Endothelial cell of umbilical vein (primary cell): ENCODE results near the gene SPINT2. TPM values are rescaled to one million over a fixed set of nuclear protein-coding genes. Genes with fewer than 3 reads are reported as not detected.
A peak's percentile ranks its signal among the peaks of the same experiment; 100 is the strongest.

ENCODE experiments used
- BruUV-seq: library from RNA; stranded (reverse); fragments of 400-500 nt; replicated peaks from 2 replicates; lab custom pipeline; 2021; lab: Mats Ljungman, UMichigan
- CTCF ChIA-PET: fragments of 300-600, 350-600 bp; sonication (Branson Sonifier 250); formaldehyde crosslinking; loops from one replicate; lab custom pipeline; 2021; ENCODE audit warnings: antibody characterized with exemption, inconsistent platforms; lab: Charles Lee
- POLR2A ChIA-PET: fragments of 300-600, 350-600 bp; sonication (Branson Sonifier 250); formaldehyde crosslinking; loops from one replicate; lab custom pipeline; 2021; ENCODE audit warnings: antibody characterized with exemption, inconsistent platforms; lab: Charles Lee
- DNase-seq: peaks from one replicate; pipeline ENCODE4 v3.0.0-alpha.2; 2011; ENCODE audit warnings: low read depth, low spot score
- FAIRE-seq: peaks from 2 replicates; lab custom pipeline; 2011; peaks lifted over from hg19 to GRCh38; lab: Jason Lieb, UNC
- H2AFZ ChIP-seq: 2 replicates; pipeline ENCODE4 v1.6.0; 2012; ENCODE audit warnings: low read depth, low read length, control low read depth, inconsistent platforms
- H3K27ac ChIP-seq: 2 replicates; pipeline ENCODE4 v1.5.1; 2011; ENCODE audit warnings: low read depth, mild to moderate bottlenecking, control low read depth, low read length, moderate library complexity; ENCODE audit not compliant: insufficient read depth
- H3K27me3 ChIP-seq, 2 experiments: 2 replicates each; pipeline versions ENCODE4 v1.6.0 to v1.6.1; 2011; ENCODE audit warnings: low read length in 2 of 2, mixed read lengths in 1 of 2; ENCODE audit not compliant: control insufficient read depth in 2 of 2, insufficient read depth in 2 of 2
- H3K36me3 ChIP-seq, 2 experiments: 2 replicates in 1 of 2; 3 replicates in 1 of 2; pipeline ENCODE4 v1.5.1; 2011; ENCODE audit warnings: low read length in 2 of 2, mild to moderate bottlenecking in 1 of 2, moderate library complexity in 1 of 2; ENCODE audit not compliant: control insufficient read depth in 2 of 2, insufficient read depth in 2 of 2; ENCODE audit errors: extremely low read depth in 1 of 2
- H3K4me1 ChIP-seq: 3 replicates; pipeline ENCODE4 v1.5.1; 2011; ENCODE audit warnings: mild to moderate bottlenecking, low read length; ENCODE audit not compliant: control insufficient read depth, insufficient read depth; ENCODE audit errors: extremely low read depth
- H3K4me2 ChIP-seq: 2 replicates; pipeline ENCODE4 v1.6.1; 2011; ENCODE audit warnings: low read length, control low read depth, mixed read lengths; ENCODE audit not compliant: insufficient read depth
- H3K4me3 ChIP-seq, 3 experiments: fragments of 200-600 bp in 1 of 3; sonication (generic), shearing (Covaris generic) in 1 of 3; replicated peaks in 1 of 3; 2 replicates each; pipeline ENCODE4 v1.5.1; 2011 to 2016; ENCODE audit warnings: control low read depth in 3 of 3, low read length in 3 of 3, mild to moderate bottlenecking in 2 of 3, inconsistent platforms in 1 of 3, low read depth in 1 of 3, moderate library complexity in 1 of 3; ENCODE audit not compliant: insufficient read depth in 1 of 3
- H3K79me2 ChIP-seq: 2 replicates; pipeline ENCODE4 v1.6.0; 2012; ENCODE audit warnings: low read length, inconsistent platforms; ENCODE audit not compliant: control insufficient read depth, insufficient read depth
- H3K9ac ChIP-seq: replicated peaks from 2 replicates; pipeline ENCODE3; 2011; ENCODE audit warnings: low read length, control low read depth; ENCODE audit not compliant: insufficient read depth; ENCODE audit errors: extremely low read depth
- H3K9me1 ChIP-seq: replicated peaks from 3 replicates; pipeline ENCODE4 v1.6.0; 2011; ENCODE audit warnings: mild to moderate bottlenecking, low read length; ENCODE audit not compliant: control insufficient read depth, insufficient read depth; ENCODE audit errors: extremely low read depth
- H3K9me3 ChIP-seq: replicated peaks from 2 replicates; pipeline ENCODE4 v1.5.1; 2012; ENCODE audit warnings: low read length, inconsistent platforms; ENCODE audit not compliant: control insufficient read depth, insufficient read depth
- H4K20me1 ChIP-seq: replicated peaks from 2 replicates; pipeline ENCODE3; 2011; ENCODE audit warnings: mild to moderate bottlenecking, low read length; ENCODE audit not compliant: control insufficient read depth, insufficient read depth; ENCODE audit errors: extremely low read depth
- FOS ChIP-seq: IDR thresholded peaks from 2 replicates; pipeline ENCODE4 v1.6.1; 2011; ENCODE audit warnings: mild to moderate bottlenecking, low read length, moderate library complexity, borderline replicate concordance; ENCODE audit not compliant: insufficient read depth
- GATA2 ChIP-seq: IDR thresholded peaks from 2 replicates; pipeline ENCODE4 v1.7.0; 2011; ENCODE audit warnings: low read depth, mild to moderate bottlenecking, moderate library complexity, mixed read lengths, low read length; ENCODE audit not compliant: insufficient read length, insufficient read depth
- JUN ChIP-seq: IDR thresholded peaks from 2 replicates; pipeline ENCODE4 v1.6.1; 2011; ENCODE audit warnings: borderline replicate concordance, low read depth; ENCODE audit not compliant: insufficient read length, insufficient read depth
- MYC ChIP-seq: IDR thresholded peaks from one replicate; pipeline ENCODE4 v1.6.1; 2011; ENCODE audit warnings: mild to moderate bottlenecking, low read depth, low read length
- POLR2A ChIP-seq: IDR thresholded peaks from 2 replicates; pipeline ENCODE4 v1.6.1; 2012; ENCODE audit warnings: low read depth, mild to moderate bottlenecking, control low read depth, low read length
- POLR2AphosphoS5 ChIP-seq: IDR thresholded peaks from 2 replicates; pipeline ENCODE4 v1.6.1; 2012; ENCODE audit warnings: low read depth, mild to moderate bottlenecking, control low read depth, low read length, moderate library complexity; ENCODE audit not compliant: insufficient read depth
- dilution Hi-C: fragments of 300-500 bp; cut with MboI; formaldehyde crosslinking; loops from one replicate; pipeline ENCODE4 v1.15.0; 2019; ENCODE audit warnings: low sequenced_read_pairs; ENCODE audit not compliant: extremely low pct_ligation_motif_present
- intact Hi-C: fragments of 100-400 bp; cut with micrococcal nuclease; formaldehyde crosslinking; loops from one replicate; pipeline ENCODE4 v1.10.0; 2022
- polyA plus RNA-seq, 4 experiments: library from polyadenylated mRNA; depleted of rRNA in 3 of 4; stranded (reverse) in 3 of 4; unstranded in 1 of 4; fragments of >200 nt; gene quantifications; 2 replicates each; pipeline versions ENCODE4 v1.2.1 to v1.2.3, GENCODE V29; 2011 to 2012; ENCODE audit warnings: missing spikeins in 1 of 4
- total RNA-seq: library from RNA; stranded (reverse); gene quantifications from 2 replicates; pipeline ENCODE4 v1.2.3, GENCODE V29; 2021

SPINT2 gene
- total and polyA plus RNA-seq, 2 donors (not counting 3 experiments of a cell fraction or from before 2014, with no cell fraction given) = 28.9 to 46.6 TPM

DNA sequence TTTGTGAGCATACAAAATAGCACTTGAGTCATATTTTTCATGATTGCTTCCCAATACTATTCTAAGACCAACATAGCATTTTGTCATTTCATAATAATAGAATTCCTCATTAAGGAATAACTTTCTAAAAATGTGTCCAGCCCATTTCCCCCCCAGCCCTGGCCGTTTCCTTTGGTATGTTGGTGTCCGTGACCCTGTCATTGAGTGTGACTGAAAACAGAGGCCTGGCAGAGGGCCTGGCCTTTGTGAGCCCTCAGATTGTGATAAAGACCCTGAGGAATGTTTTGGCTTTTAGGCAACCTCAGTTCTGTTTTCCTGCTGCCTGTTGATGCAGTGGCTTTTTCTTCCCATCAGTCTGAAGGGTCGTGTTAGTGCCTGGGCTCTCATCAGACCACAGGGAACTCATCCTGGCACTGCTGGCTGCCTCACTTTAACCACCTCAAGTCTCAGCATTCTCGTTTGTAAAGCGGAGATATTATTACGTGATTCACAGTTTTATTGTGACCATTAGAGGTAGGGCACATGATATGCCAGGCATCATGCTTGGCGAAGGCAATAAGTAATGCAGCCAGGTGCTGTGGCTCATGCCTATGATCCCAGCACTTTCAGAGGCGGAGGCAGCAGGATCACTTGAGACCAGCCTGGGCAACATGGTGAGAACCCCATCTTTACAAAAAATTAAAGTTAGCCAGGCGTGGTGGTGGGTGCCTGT is 13.8 kb downstream of the SPINT2 start:
- no peaks in the 10 kb centered on the region for H3K27me3 ChIP-seq
- FAIRE-seq (peak; percentile 91), DNase-seq (peak; percentile 78)
- H2AFZ ChIP-seq = peak overlapping the region; percentile 0
- no peaks in the 10 kb centered on the region for H4K20me1 ChIP-seq
- H3K79me2 ChIP-seq = no peaks in the 10 kb centered on the region
- no peak overlapping the region for H3K4me3 ChIP-seq
- TF ChIP-seq JUN (peak; percentile 68), POLR2A (no peak), FOS (no peak), POLR2AphosphoS5 (peak; percentile 60), GATA2 (peak; percentile 66), MYC (no peak)
- intact Hi-C loops = loop anchor here (1.0 kb wide), 4 partner anchors 11 to 57 kb away; partner anchors contain the start of gene CATSPERG
- no peaks in the 10 kb centered on the region for H3K36me3 ChIP-seq
- ChIA-PET POLR2A (no interaction called here), CTCF (interaction anchor here (1.2 to 1.4 kb wide), 4 partner anchors 12 to 34 kb away, joined by 3 to 6 read pairs (median 4); partner anchors contain the start of gene SPINT2)
- dilution Hi-C loops = no loop called here
- H3K9me1 ChIP-seq = no peaks in the 10 kb centered on the region
- peak overlapping the region; percentile 73 for H3K27ac ChIP-seq
- H3K9ac ChIP-seq = peak overlapping the region; percentile 59
- TSS peak; percentile 84 for BruUV-seq
- peaks cover 30% of the 10 kb centered on the region for H3K4me1 ChIP-seq
- H3K9me3 ChIP-seq = no peaks in the 10 kb centered on the region
- H3K4me2 ChIP-seq = peak overlapping the region; percentile 62

DNA sequence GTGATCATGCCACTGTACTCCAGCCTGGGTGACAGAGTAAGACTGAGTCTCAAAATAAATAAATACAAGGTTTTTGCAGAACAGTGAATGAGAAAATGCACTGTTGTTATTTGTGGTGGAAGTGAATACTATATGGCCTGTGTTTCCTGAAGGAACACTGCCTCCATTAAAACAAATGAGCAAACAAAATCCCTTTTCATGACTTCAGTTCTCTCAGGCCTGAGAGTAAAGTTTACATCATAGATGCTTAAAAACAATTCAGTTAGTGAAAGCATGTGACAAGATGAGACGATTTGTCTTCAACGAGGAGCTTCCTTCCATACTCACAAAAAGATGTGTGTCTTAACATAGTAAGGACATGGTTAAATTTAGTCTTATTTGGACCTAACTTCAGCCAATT is 14.4 kb downstream of the SPINT2 start:
- no peaks in the 10 kb centered on the region for H3K9me3 ChIP-seq
- H2AFZ ChIP-seq = no peak overlapping the region
- H3K36me3 ChIP-seq = no peaks in the 10 kb centered on the region
- ChIA-PET POLR2A (no interaction called here), CTCF (no interaction called here)
- TF ChIP-seq GATA2 = no peak
- no peak for TF ChIP-seq JUN
- H3K4me3 ChIP-seq = no peak overlapping the region
- dilution Hi-C loops = no loop called here
- BruUV-seq = no TSS peak
- DNase-seq = no peak
- peaks cover 30% of the 10 kb centered on the region for H3K4me1 ChIP-seq
- H3K4me2 ChIP-seq = no peak overlapping the region
- H3K79me2 ChIP-seq = no peaks in the 10 kb centered on the region
- no peaks in the 10 kb centered on the region for H3K9me1 ChIP-seq
- peak overlapping the region; percentile 59 for H3K9ac ChIP-seq
- intact Hi-C loops = loop anchor here (1.0 kb wide), 4 partner anchors 11 to 57 kb away; partner anchors contain the start of gene CATSPERG
- H3K27ac ChIP-seq = peak overlapping the region; percentile 73
- no peaks in the 10 kb centered on the region for H3K27me3 ChIP-seq
- H4K20me1 ChIP-seq = no peaks in the 10 kb centered on the region
- FAIRE-seq = no peak
